PC-9 (cell line): Measurements from ENCODE around the gene CRYGS. TPM values are rescaled to one million over a fixed set of nuclear protein-coding genes. Genes with fewer than 3 reads are reported as not detected.

Experiments used
- BruUV-seq: library from RNA; stranded (reverse); fragments of 400-500 nt; replicated peaks from 2 replicates; lab custom pipeline; 2021; lab: Mats Ljungman, UMichigan
- CTCF ChIA-PET: fragments of 300-600 bp; sonication (Branson Sonifier 250); formaldehyde crosslinking; loops from one replicate; lab custom pipeline; 2022; ENCODE audit warnings: antibody characterized with exemption; lab: Charles Lee
- POLR2A ChIA-PET: fragments of 300-600 bp; sonication (Branson Sonifier 250); formaldehyde crosslinking; loops from one replicate; lab custom pipeline; 2022; ENCODE audit warnings: antibody characterized with exemption; ENCODE audit not compliant: unreplicated experiment; lab: Charles Lee
- DNase-seq, 2 experiments: peaks; one replicate each; pipeline versions ENCODE4 v3.0.0 to v3.0.0-alpha.2; 2015 to 2022; ENCODE audit warnings: mixed read lengths in 1 of 2
- H2AFZ ChIP-seq: fragments of 200-600 bp; sonication (generic); 2 replicates; pipeline ENCODE4 v1.8.1; 2017; ENCODE audit warnings: antibody characterized with exemption
- H3F3A ChIP-seq: fragments of 200-600 bp; sonication (generic); 2 replicates; pipeline ENCODE4 v1.8.1; 2017; ENCODE audit warnings: antibody characterized with exemption, mild to moderate bottlenecking, low read depth; ENCODE audit not compliant: insufficient read depth
- H3K27ac ChIP-seq: fragments of 200-600 bp; sonication (generic); 2 replicates; pipeline ENCODE4 v1.6.1; 2016; ENCODE audit warnings: mixed run types
- H3K27me3 ChIP-seq: fragments of 200-600 bp; sonication (generic); 2 replicates; pipeline ENCODE4 v1.6.1; 2016; ENCODE audit warnings: low read depth, mixed run types; ENCODE audit not compliant: insufficient read depth
- H3K36me3 ChIP-seq: fragments of 200-600 bp; sonication (generic); 2 replicates; pipeline ENCODE4 v1.6.1; 2016; ENCODE audit warnings: low read depth, mixed run types
- H3K4me1 ChIP-seq: fragments of 200-600 bp; sonication (generic); replicated peaks from 2 replicates; pipeline ENCODE4 v1.6.1; 2016; ENCODE audit warnings: mixed run types; ENCODE audit not compliant: insufficient read depth
- H3K4me2 ChIP-seq: fragments of 200-600 bp; sonication (generic); 2 replicates; pipeline ENCODE4 v1.6.1; 2017; ENCODE audit warnings: mixed run types
- H3K4me3 ChIP-seq: fragments of 200-600 bp; sonication (generic); 2 replicates; pipeline ENCODE4 v1.6.1; 2016; ENCODE audit warnings: mixed run types
- H3K79me2 ChIP-seq: fragments of 200-600 bp; sonication (generic); 2 replicates; pipeline ENCODE4 v1.6.1; 2017; ENCODE audit warnings: low read depth, mixed run types
- H3K9me2 ChIP-seq: fragments of 200-600 bp; sonication (generic); 2 replicates; pipeline ENCODE4 v1.8.1; 2017; ENCODE audit warnings: mild to moderate bottlenecking; ENCODE audit not compliant: insufficient read depth
- H3K9me3 ChIP-seq: fragments of 200-600 bp; sonication (generic); 2 replicates; pipeline ENCODE4 v1.8.1; 2016; ENCODE audit warnings: low read depth; ENCODE audit not compliant: insufficient read depth
- H4K20me1 ChIP-seq: fragments of 200-600 bp; sonication (generic); 2 replicates; pipeline ENCODE4 v1.8.1; 2017; ENCODE audit not compliant: insufficient read depth
- CTCF ChIP-seq: fragments of 200-600 bp; sonication (generic); conservative IDR thresholded peaks from 2 replicates; pipeline ENCODE4 v1.6.1; 2017; ENCODE audit warnings: mixed run types, antibody characterized with exemption, mild to moderate bottlenecking, moderate library complexity
- EZH2 ChIP-seq: fragments of 200-600 bp; sonication (generic); IDR thresholded peaks from 2 replicates; pipeline ENCODE4 v1.8.0; 2017; ENCODE audit warnings: antibody characterized with exemption, low read depth
- intact Hi-C: fragments of 100-400 bp; cut with micrococcal nuclease; formaldehyde crosslinking; loops from one replicate; pipeline ENCODE4 v1.10.0; 2022; ENCODE audit not compliant: unreplicated experiment
- total RNA-seq: library from RNA; stranded (reverse); gene quantifications from 2 replicates; pipeline ENCODE4 v1.2.3, GENCODE V29; 2021

CRYGS gene
- total RNA-seq, 1 experiment from 2014 or later: 2.8 TPM

DNA sequence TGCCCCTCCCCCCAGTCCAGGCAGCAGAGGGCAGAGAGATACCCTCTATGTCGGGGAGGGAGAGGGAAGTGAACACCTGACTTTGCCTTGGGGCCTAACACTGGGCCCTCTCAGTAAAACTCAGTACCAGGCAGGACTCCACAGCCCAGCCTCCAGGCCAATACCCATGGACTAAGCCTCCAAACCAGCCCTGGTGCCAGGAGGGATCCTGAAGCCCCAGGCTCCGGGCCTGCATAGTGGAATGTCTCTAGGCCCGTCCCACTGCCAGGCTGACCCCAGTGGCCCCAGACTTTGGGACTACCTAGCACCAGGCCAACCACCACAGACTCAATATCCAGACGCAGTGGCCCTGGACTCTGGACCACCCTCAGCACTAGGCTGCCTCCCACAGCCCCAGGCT, 46.6 kb downstream of the CRYGS start:
- no peaks in the 10 kb centered on the region for H3K9me3 ChIP-seq
- no peaks in the 10 kb centered on the region for H4K20me1 ChIP-seq
- TF ChIP-seq EZH2 (no peak), CTCF (no peak)
- peaks cover 92% of the 10 kb centered on the region for H3K27me3 ChIP-seq
- no peaks in the 10 kb centered on the region for H3K4me1 ChIP-seq
- H3F3A ChIP-seq: no peaks in the 10 kb centered on the region
- intact Hi-C loops: no loop called here
- no peak overlapping the region for H2AFZ ChIP-seq
- no peak overlapping the region for H3K4me2 ChIP-seq
- H3K27ac ChIP-seq: no peak overlapping the region
- no peaks in the 10 kb centered on the region for H3K79me2 ChIP-seq
- no TSS peak for BruUV-seq
- H3K4me3 ChIP-seq: no peak overlapping the region
- ChIA-PET POLR2A (no interaction called here), CTCF (no interaction called here)
- H3K36me3 ChIP-seq: no peaks in the 10 kb centered on the region
- DNase-seq: no peak
- H3K9me2 ChIP-seq: no peaks in the 10 kb centered on the region

DNA sequence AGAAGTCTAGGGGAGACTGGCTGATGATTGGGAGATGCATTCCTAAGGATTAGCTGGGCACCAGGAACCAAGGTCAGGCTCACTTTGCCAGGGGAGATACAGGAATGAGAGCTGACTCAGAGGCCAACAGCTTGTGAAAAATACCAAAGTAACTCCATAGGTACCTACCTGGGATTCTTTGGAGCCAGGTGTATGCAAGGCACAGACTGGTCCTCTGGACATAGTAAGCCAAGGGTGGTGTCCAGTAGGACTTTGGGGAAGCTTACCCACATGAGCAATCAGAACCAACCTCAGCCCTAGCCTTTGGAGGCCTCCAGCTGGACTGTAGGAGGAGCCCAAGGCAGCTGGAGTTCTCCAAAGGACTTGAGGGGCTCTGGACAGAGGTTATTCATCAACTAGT, 47.5 kb downstream of the CRYGS start:
- H3K27me3 ChIP-seq: peaks cover 90% of the 10 kb centered on the region
- ChIA-PET CTCF (interaction anchor here (0.5 kb wide), 1 partner anchor 994 kb away, joined by 4 read pairs; no protein-coding TSS in a partner anchor), POLR2A (no interaction called here)
- no peaks in the 10 kb centered on the region for H3K79me2 ChIP-seq
- H3K36me3 ChIP-seq: no peaks in the 10 kb centered on the region
- H3K9me2 ChIP-seq: no peaks in the 10 kb centered on the region
- no peak overlapping the region for H2AFZ ChIP-seq
- TF ChIP-seq CTCF: no peak
- no peaks in the 10 kb centered on the region for H3K4me1 ChIP-seq
- no peak overlapping the region for H3K27ac ChIP-seq
- H3F3A ChIP-seq: no peaks in the 10 kb centered on the region
- no peak overlapping the region for H3K4me3 ChIP-seq
- intact Hi-C loops: no loop called here
- DNase-seq: no peak
- no peaks in the 10 kb centered on the region for H3K9me3 ChIP-seq
- H3K4me2 ChIP-seq: no peak overlapping the region
- no TSS peak for BruUV-seq
- H4K20me1 ChIP-seq: no peaks in the 10 kb centered on the region

DNA sequence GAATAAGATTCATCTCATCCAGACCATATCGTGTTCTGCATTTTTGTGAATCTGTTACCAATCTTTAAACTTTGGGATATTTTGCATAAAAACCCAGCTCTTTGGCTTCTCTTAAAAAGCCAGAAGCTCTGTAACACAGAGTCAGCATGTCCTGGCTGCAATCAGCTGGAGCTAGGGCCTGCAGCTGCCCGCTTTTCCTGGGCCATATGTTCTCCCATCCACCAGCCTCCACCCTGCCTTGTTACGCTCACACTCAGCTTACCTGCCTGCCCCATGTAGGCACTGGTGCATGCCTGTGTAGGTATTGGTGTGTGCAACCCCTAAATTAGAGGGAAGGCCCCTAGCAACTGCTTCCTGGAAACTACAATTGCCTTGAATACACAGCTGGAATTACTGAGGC, 48.2 kb downstream of the CRYGS start:
- Histone ChIP-seq H4K20me1 (no peaks in the 10 kb centered on the region), H3K36me3 (no peaks in the 10 kb centered on the region), H3F3A (no peaks in the 10 kb centered on the region), H3K4me3 (no peak overlapping the region), H3K4me1 (no peaks in the 10 kb centered on the region), H2AFZ (no peak overlapping the region), H3K27ac (no peak overlapping the region), H3K27me3 (peaks cover 90% of the 10 kb centered on the region), H3K4me2 (no peak overlapping the region), H3K9me2 (no peaks in the 10 kb centered on the region), H3K79me2 (no peaks in the 10 kb centered on the region), H3K9me3 (no peaks in the 10 kb centered on the region)
- no TSS peak for BruUV-seq
- POLR2A ChIA-PET: no interaction called here
- CTCF ChIA-PET: interaction anchor here (0.5 kb wide), 1 partner anchor 994 kb away, joined by 4 read pairs; no protein-coding TSS in a partner anchor
- intact Hi-C loops: no loop called here
- TF ChIP-seq EZH2 (no peak), CTCF (no peak)
- no peak for DNase-seq
